Endothelial cell of umbilical vein (primary cell): ENCODE data around the gene ZC3HAV1. TPM values are rescaled to one million over a fixed set of nuclear protein-coding genes. Genes with fewer than 3 reads are reported as not detected.

Experiments used
- BruUV-seq: library from RNA; stranded (reverse); fragments of 400-500 nt; replicated peaks from 2 replicates; lab custom pipeline; 2021; lab: Mats Ljungman, UMichigan
- CTCF ChIA-PET: fragments of 300-600, 350-600 bp; sonication (Branson Sonifier 250); formaldehyde crosslinking; loops from one replicate; lab custom pipeline; 2021; ENCODE audit warnings: antibody characterized with exemption, inconsistent platforms; lab: Charles Lee
- POLR2A ChIA-PET: fragments of 300-600, 350-600 bp; sonication (Branson Sonifier 250); formaldehyde crosslinking; loops from one replicate; lab custom pipeline; 2021; ENCODE audit warnings: antibody characterized with exemption, inconsistent platforms; lab: Charles Lee
- DNase-seq: peaks from one replicate; pipeline ENCODE4 v3.0.0-alpha.2; 2011; ENCODE audit warnings: low read depth, low spot score
- FAIRE-seq: peaks from 2 replicates; lab custom pipeline; 2011; peaks lifted over from hg19 to GRCh38; lab: Jason Lieb, UNC
- H2AFZ ChIP-seq: 2 replicates; pipeline ENCODE4 v1.6.0; 2012; ENCODE audit warnings: low read depth, low read length, control low read depth, inconsistent platforms
- H3K27ac ChIP-seq: 2 replicates; pipeline ENCODE4 v1.5.1; 2011; ENCODE audit warnings: low read depth, mild to moderate bottlenecking, control low read depth, low read length, moderate library complexity; ENCODE audit not compliant: insufficient read depth
- H3K27me3 ChIP-seq, 2 experiments: 2 replicates each; pipeline versions ENCODE4 v1.6.0 to v1.6.1; 2011; ENCODE audit warnings: low read length in 2 of 2, mixed read lengths in 1 of 2; ENCODE audit not compliant: control insufficient read depth in 2 of 2, insufficient read depth in 2 of 2
- H3K36me3 ChIP-seq, 2 experiments: 2 replicates in 1 of 2; 3 replicates in 1 of 2; pipeline ENCODE4 v1.5.1; 2011; ENCODE audit warnings: low read length in 2 of 2, mild to moderate bottlenecking in 1 of 2, moderate library complexity in 1 of 2; ENCODE audit not compliant: control insufficient read depth in 2 of 2, insufficient read depth in 2 of 2; ENCODE audit errors: extremely low read depth in 1 of 2
- H3K4me1 ChIP-seq: 3 replicates; pipeline ENCODE4 v1.5.1; 2011; ENCODE audit warnings: mild to moderate bottlenecking, low read length; ENCODE audit not compliant: control insufficient read depth, insufficient read depth; ENCODE audit errors: extremely low read depth
- H3K4me2 ChIP-seq: 2 replicates; pipeline ENCODE4 v1.6.1; 2011; ENCODE audit warnings: low read length, control low read depth, mixed read lengths; ENCODE audit not compliant: insufficient read depth
- H3K4me3 ChIP-seq, 3 experiments: fragments of 200-600 bp in 1 of 3; sonication (generic), shearing (Covaris generic) in 1 of 3; replicated peaks in 1 of 3; 2 replicates each; pipeline ENCODE4 v1.5.1; 2011 to 2016; ENCODE audit warnings: control low read depth in 3 of 3, low read length in 3 of 3, mild to moderate bottlenecking in 2 of 3, inconsistent platforms in 1 of 3, low read depth in 1 of 3, moderate library complexity in 1 of 3; ENCODE audit not compliant: insufficient read depth in 1 of 3
- H3K79me2 ChIP-seq: 2 replicates; pipeline ENCODE4 v1.6.0; 2012; ENCODE audit warnings: low read length, inconsistent platforms; ENCODE audit not compliant: control insufficient read depth, insufficient read depth
- H3K9ac ChIP-seq: replicated peaks from 2 replicates; pipeline ENCODE3; 2011; ENCODE audit warnings: low read length, control low read depth; ENCODE audit not compliant: insufficient read depth; ENCODE audit errors: extremely low read depth
- H3K9me1 ChIP-seq: replicated peaks from 3 replicates; pipeline ENCODE4 v1.6.0; 2011; ENCODE audit warnings: mild to moderate bottlenecking, low read length; ENCODE audit not compliant: control insufficient read depth, insufficient read depth; ENCODE audit errors: extremely low read depth
- H3K9me3 ChIP-seq: replicated peaks from 2 replicates; pipeline ENCODE4 v1.5.1; 2012; ENCODE audit warnings: low read length, inconsistent platforms; ENCODE audit not compliant: control insufficient read depth, insufficient read depth
- H4K20me1 ChIP-seq: replicated peaks from 2 replicates; pipeline ENCODE3; 2011; ENCODE audit warnings: mild to moderate bottlenecking, low read length; ENCODE audit not compliant: control insufficient read depth, insufficient read depth; ENCODE audit errors: extremely low read depth
- EZH2 ChIP-seq: IDR thresholded peaks from 2 replicates; pipeline ENCODE4 v1.6.1; 2012; ENCODE audit warnings: borderline replicate concordance, low read depth, mild to moderate bottlenecking, moderate library complexity, low read length, inconsistent platforms; ENCODE audit not compliant: severe bottlenecking
- FOS ChIP-seq: IDR thresholded peaks from 2 replicates; pipeline ENCODE4 v1.6.1; 2011; ENCODE audit warnings: mild to moderate bottlenecking, low read length, moderate library complexity, borderline replicate concordance; ENCODE audit not compliant: insufficient read depth
- GATA2 ChIP-seq: IDR thresholded peaks from 2 replicates; pipeline ENCODE4 v1.7.0; 2011; ENCODE audit warnings: low read depth, mild to moderate bottlenecking, moderate library complexity, mixed read lengths, low read length; ENCODE audit not compliant: insufficient read length, insufficient read depth
- JUN ChIP-seq: IDR thresholded peaks from 2 replicates; pipeline ENCODE4 v1.6.1; 2011; ENCODE audit warnings: borderline replicate concordance, low read depth; ENCODE audit not compliant: insufficient read length, insufficient read depth
- MYC ChIP-seq: IDR thresholded peaks from one replicate; pipeline ENCODE4 v1.6.1; 2011; ENCODE audit warnings: mild to moderate bottlenecking, low read depth, low read length
- POLR2A ChIP-seq: IDR thresholded peaks from 2 replicates; pipeline ENCODE4 v1.6.1; 2012; ENCODE audit warnings: low read depth, mild to moderate bottlenecking, control low read depth, low read length
- POLR2AphosphoS5 ChIP-seq: IDR thresholded peaks from 2 replicates; pipeline ENCODE4 v1.6.1; 2012; ENCODE audit warnings: low read depth, mild to moderate bottlenecking, control low read depth, low read length, moderate library complexity; ENCODE audit not compliant: insufficient read depth
- dilution Hi-C: fragments of 300-500 bp; cut with MboI; formaldehyde crosslinking; loops from one replicate; pipeline ENCODE4 v1.15.0; 2019; ENCODE audit warnings: low sequenced_read_pairs; ENCODE audit not compliant: extremely low pct_ligation_motif_present
- intact Hi-C: fragments of 100-400 bp; cut with micrococcal nuclease; formaldehyde crosslinking; loops from one replicate; pipeline ENCODE4 v1.10.0; 2022
- polyA plus RNA-seq, 4 experiments: library from polyadenylated mRNA; depleted of rRNA in 3 of 4; stranded (reverse) in 3 of 4; unstranded in 1 of 4; fragments of >200 nt; gene quantifications; 2 replicates each; pipeline versions ENCODE4 v1.2.1 to v1.2.3, GENCODE V29; 2011 to 2012; ENCODE audit warnings: missing spikeins in 1 of 4
- total RNA-seq: library from RNA; stranded (reverse); gene quantifications from 2 replicates; pipeline ENCODE4 v1.2.3, GENCODE V29; 2021
- TF ChIP-seq, protein P1 (sequence below), 2 donors: IDR thresholded peaks; 1 replicate in 1 of 2; 2 replicates in 1 of 2; pipeline ENCODE4 v1.5.1; 2011; ENCODE audit warnings: low read length in 2 of 2, mild to moderate bottlenecking in 2 of 2, moderate library complexity in 2 of 2, control low read depth in 1 of 2, inconsistent platforms in 1 of 2, low read depth in 1 of 2; ENCODE audit not compliant: insufficient read depth in 1 of 2; ENCODE audit errors: extremely low read depth in 1 of 2
- TF ChIP-seq, protein P2 (sequence below): IDR thresholded peaks from 2 replicates; pipeline ENCODE4 v1.6.1; 2011; ENCODE audit not compliant: insufficient read depth, insufficient read length

ZC3HAV1 gene
- total and polyA plus RNA-seq, 2 donors (not counting 3 experiments of a cell fraction or from before 2014, with no cell fraction given), result 17.1 to 37.7 TPM

DNA sequence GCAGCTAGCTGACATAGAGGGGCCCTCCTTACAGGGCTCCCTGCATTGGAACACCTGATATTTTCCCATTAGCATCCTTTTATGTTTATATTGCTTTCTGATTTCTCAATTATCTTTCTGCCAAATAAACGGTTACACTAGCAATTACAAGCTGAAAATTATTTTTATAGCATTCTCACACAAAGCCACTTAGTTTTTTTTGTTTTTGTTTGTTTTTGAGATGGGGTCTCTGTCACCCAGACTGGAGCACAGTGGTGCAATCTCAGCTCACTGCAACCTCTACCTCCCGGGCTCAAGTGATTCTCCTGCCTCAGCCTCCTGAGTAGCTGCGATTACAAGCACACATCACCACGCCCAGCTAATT, 9.9 kb upstream of the ZC3HAV1 start:
- H3K79me2 ChIP-seq, result no peaks in the 10 kb centered on the region
- no peaks in the 10 kb centered on the region for H3K9me3 ChIP-seq
- no peak overlapping the region for H3K27ac ChIP-seq
- intact Hi-C loops, result no loop called here
- no peak overlapping the region for H3K4me2 ChIP-seq
- no peaks in the 10 kb centered on the region for H3K36me3 ChIP-seq
- POLR2A ChIA-PET, result no interaction called here
- H3K27me3 ChIP-seq, result peaks cover 7 to 10% of the 10 kb centered on the region in 2 experiments
- H2AFZ ChIP-seq, result no peak overlapping the region
- no peaks in the 10 kb centered on the region for H3K9me1 ChIP-seq
- BruUV-seq, result no TSS peak
- dilution Hi-C loops, result no loop called here
- TF ChIP-seq JUN (no peak), MYC (no peak), FOS (no peak), POLR2AphosphoS5 (no peak), POLR2A (no peak), EZH2 (no peak), GATA2 (no peak)
- TF ChIP-seq, protein P1, sequence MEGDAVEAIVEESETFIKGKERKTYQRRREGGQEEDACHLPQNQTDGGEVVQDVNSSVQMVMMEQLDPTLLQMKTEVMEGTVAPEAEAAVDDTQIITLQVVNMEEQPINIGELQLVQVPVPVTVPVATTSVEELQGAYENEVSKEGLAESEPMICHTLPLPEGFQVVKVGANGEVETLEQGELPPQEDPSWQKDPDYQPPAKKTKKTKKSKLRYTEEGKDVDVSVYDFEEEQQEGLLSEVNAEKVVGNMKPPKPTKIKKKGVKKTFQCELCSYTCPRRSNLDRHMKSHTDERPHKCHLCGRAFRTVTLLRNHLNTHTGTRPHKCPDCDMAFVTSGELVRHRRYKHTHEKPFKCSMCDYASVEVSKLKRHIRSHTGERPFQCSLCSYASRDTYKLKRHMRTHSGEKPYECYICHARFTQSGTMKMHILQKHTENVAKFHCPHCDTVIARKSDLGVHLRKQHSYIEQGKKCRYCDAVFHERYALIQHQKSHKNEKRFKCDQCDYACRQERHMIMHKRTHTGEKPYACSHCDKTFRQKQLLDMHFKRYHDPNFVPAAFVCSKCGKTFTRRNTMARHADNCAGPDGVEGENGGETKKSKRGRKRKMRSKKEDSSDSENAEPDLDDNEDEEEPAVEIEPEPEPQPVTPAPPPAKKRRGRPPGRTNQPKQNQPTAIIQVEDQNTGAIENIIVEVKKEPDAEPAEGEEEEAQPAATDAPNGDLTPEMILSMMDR (IDR thresholded peaks at IDR 0.05; ENCODE audit: extremely low read depth in 1 of 2, insufficient read depth in 1 of 2, low read depth in 1 of 2, low read length in 2 of 2), result no peak
- TF ChIP-seq, protein P2, sequence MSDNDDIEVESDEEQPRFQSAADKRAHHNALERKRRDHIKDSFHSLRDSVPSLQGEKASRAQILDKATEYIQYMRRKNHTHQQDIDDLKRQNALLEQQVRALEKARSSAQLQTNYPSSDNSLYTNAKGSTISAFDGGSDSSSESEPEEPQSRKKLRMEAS, result no peak
- H3K4me3 ChIP-seq, result no peak overlapping the region
- FAIRE-seq (no peak), DNase-seq (no peak)
- H3K4me1 ChIP-seq, result peaks cover 16% of the 10 kb centered on the region
- no peaks in the 10 kb centered on the region for H4K20me1 ChIP-seq
- CTCF ChIA-PET, result interaction anchor here (1.3 kb wide), 1 partner anchor 233 kb away, joined by 3 read pairs; no protein-coding TSS in a partner anchor
- H3K9ac ChIP-seq, result no peak overlapping the region
